Raji (cell line): Measurements from ENCODE around the gene SOX6.

ENCODE experiments used
- POLR2A ChIP-seq: IDR thresholded peaks from 2 replicates; pipeline ENCODE4 v1.6.1; 2011; ENCODE audit warnings: low read depth, low read length, control low read depth; ENCODE audit not compliant: insufficient read depth

Gene SOX6

DNA sequence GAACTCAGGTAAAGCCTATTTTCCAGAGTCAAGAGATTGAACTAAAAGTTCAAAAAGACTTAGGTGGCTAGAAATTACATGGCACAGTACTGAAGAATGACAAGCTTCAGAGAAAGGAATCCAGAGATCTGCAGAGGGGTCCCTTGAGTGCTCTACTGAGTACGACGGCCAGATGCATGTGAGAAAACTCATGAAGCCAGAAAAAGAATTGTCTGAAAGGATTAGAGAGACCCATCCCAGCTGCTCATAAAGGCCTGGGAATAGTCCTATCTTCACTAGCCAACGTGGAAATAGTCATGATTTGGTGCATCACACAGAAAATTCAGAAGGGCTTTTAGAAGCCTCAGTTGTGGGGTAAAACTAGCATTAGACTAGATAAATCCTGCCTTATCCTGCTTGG lies 91.3 kb downstream of the SOX6 start:
- TF ChIP-seq POLR2A: no peak

- TF ChIP-seq POLR2A: no peak
These were observed 93.7 kb downstream of the SOX6 start for GRCh38 chr11:16262645-16262955.

DNA sequence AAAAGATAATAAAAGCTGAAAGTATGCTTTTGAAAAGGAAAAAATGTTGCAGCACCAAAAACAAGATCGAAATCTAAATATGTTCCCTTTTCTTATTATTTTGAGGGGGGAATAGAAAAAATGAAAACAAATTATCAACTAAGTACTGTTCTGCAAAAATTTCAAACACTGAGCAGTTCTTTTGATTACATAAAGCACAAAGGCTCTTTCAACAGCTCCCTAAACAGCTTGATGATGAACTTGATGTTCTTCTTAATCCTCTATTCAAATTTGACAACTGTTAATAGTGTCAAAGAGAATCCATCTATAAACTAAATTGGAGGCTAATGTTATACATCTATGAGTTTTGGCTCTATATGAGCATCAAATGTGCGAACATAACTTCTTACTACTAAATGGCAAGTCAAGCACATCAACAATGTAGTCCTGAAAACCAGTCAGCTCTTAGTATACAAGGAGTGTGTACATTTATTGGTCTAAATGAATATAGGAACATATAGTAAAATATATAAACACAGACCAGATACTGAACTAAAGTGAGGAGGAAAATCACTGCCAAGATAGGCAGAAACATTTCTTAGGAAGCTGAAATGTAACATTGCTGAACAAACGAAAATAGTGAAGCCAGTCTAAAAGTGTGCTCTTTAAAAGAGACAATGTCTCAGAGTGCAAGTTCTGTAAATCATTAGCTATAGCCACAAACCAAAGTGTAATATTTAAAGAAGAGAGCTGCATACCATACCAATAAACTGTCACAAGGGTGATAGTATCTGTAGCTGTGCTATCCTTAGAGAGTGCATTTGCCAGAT lies 94.3 kb downstream of the SOX6 start:
- TF ChIP-seq POLR2A: no peak

- no peak for TF ChIP-seq POLR2A
These were observed 104.0 kb downstream of the SOX6 start for GRCh38 chr11:16252373-16252772.

GRCh38 chr11:16248248-16248647 lies 108.1 kb downstream of the SOX6 start:
- TF ChIP-seq POLR2A: no peak

DNA sequence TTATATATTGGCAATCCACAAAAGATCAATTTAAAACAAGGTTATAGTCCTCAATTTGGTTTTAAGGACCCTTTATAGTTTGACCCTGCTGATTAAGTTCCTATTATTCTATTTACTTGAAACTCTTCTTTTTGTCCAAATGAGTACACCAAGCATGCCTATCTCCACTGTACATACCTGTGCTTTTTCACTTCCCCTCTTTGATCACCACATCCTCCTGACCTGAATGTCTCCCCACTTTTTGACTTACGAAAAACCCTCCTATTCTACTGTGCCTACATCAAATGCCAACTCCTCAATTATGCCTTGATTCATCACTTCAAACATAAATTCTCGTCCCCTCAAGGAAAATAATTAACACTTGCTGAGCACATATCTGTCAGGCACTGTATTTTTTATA lies 113.5 kb downstream of the SOX6 start:
- no peak for TF ChIP-seq POLR2A

- TF ChIP-seq POLR2A: no peak
These were observed 115.7 kb downstream of the SOX6 start for GRCh38 chr11:16240687-16241086.

DNA sequence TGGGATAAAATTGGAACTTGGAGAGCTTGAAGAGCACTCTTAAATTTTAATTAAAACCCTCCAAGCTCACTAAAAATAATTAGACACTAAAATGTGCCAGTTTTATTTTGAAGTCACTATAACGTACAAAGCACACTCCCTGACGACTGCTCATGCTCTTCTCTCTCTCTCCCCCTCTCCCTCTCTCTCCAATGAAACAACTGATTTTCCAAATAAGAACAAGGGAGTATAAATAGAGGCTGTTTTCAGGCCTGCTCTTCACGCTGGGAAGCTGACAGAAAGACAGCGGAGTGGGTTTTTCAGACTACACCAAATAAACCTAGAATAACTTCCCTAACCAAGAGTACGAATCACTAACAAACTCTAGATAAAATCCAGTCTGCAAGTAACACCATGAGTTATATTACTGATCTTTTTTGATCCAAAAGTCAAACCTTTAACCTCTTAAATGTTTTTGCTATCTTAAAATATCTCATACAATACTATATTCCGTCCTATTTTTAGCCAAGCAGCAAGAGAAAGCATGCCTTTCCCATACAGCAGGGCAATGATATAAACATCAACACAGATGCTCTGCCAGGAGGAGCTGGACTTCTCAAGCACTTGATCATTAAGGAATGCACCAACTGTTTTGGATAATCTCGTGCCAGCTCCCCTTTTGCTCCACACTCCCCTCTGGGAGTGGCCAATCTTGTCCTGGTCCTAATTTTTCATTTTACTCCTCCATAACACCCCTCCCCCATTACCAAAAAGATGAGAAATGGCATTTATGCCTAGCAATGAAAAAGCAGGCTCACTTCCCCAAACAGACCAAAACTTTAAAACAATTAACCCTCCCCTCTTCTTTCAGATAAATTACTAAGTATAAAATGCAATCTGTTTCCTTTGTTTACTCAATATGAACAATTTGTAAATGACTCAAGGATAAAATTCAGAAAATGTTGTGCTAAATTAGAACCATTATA lies 116.9 kb downstream of the SOX6 start:
- no peak for TF ChIP-seq POLR2A

GRCh38 chr11:16226245-16226644 lies 130.1 kb downstream of the SOX6 start:
- TF ChIP-seq POLR2A: no peak

- TF ChIP-seq POLR2A: no peak
These were observed 130.7 kb downstream of the SOX6 start for GRCh38 chr11:16225623-16226022.

GRCh38 chr11:16223558-16223957 lies 132.8 kb downstream of the SOX6 start:
- no peak for TF ChIP-seq POLR2A

DNA sequence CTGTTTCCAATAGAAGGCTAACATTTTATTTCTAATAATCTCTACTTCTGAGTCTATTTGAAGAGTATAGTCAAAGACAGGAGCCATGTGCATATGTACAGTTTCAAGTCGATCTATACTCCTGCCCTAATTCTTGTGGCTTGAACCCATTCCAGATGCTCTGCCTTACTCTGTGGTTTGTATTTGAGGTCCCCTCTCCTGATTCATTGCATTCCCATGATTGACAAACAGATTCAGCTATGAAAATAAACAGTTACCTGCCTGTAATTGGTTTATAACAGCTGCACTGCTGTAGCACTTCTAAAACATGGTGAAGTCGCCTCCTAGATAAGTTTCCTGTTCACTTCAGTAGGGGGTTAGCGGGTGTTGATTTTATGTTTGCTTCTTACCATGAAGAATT lies 138.7 kb downstream of the SOX6 start:
- TF ChIP-seq POLR2A: no peak

DNA sequence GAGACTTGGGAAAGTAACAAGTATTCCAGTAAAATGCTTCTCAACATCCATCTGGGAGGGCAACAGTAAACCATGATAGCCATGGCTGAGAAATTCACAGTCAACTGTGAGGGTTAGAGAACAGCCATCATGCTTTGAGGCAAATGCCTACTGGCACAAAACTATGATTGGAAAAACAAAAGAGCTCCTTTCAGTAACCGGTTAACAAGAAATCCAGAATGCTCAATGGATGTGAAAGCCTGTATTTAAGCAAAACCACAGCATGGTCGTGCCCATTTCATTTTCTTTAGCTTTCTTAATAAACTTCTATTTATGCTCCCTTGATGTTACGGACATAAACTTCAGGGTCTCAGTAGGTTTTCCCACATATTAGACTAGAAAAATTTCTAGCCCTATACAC lies 139.5 kb downstream of the SOX6 start:
- TF ChIP-seq POLR2A: no peak

- no peak for TF ChIP-seq POLR2A
These were observed 141.0 kb downstream of the SOX6 start for GRCh38 chr11:16215352-16215751.

- no peak for TF ChIP-seq POLR2A
These were observed 144.9 kb downstream of the SOX6 start for GRCh38 chr11:16211407-16211806.

GRCh38 chr11:16204261-16204660 lies 152.1 kb downstream of the SOX6 start:
- no peak for TF ChIP-seq POLR2A
